Endothelial cell of umbilical vein (primary cell): Measurements from ENCODE around the gene TAF10. TPM values are rescaled to one million over a fixed set of nuclear protein-coding genes. Genes with fewer than 3 reads are reported as not detected.

Experiments
- BruUV-seq: library from RNA; stranded (reverse); fragments of 400-500 nt; replicated peaks from 2 replicates; lab custom pipeline; 2021; lab: Mats Ljungman, UMichigan
- CTCF ChIA-PET: fragments of 300-600, 350-600 bp; sonication (Branson Sonifier 250); formaldehyde crosslinking; loops from one replicate; lab custom pipeline; 2021; ENCODE audit warnings: antibody characterized with exemption, inconsistent platforms; lab: Charles Lee
- POLR2A ChIA-PET: fragments of 300-600, 350-600 bp; sonication (Branson Sonifier 250); formaldehyde crosslinking; loops from one replicate; lab custom pipeline; 2021; ENCODE audit warnings: antibody characterized with exemption, inconsistent platforms; lab: Charles Lee
- DNase-seq: peaks from one replicate; pipeline ENCODE4 v3.0.0-alpha.2; 2011; ENCODE audit warnings: low read depth, low spot score
- FAIRE-seq: peaks from 2 replicates; lab custom pipeline; 2011; peaks lifted over from hg19 to GRCh38; lab: Jason Lieb, UNC
- H2AFZ ChIP-seq: 2 replicates; pipeline ENCODE4 v1.6.0; 2012; ENCODE audit warnings: low read depth, low read length, control low read depth, inconsistent platforms
- H3K27ac ChIP-seq: 2 replicates; pipeline ENCODE4 v1.5.1; 2011; ENCODE audit warnings: low read depth, mild to moderate bottlenecking, control low read depth, low read length, moderate library complexity; ENCODE audit not compliant: insufficient read depth
- H3K27me3 ChIP-seq, 2 experiments: 2 replicates each; pipeline versions ENCODE4 v1.6.0 to v1.6.1; 2011; ENCODE audit warnings: low read length in 2 of 2, mixed read lengths in 1 of 2; ENCODE audit not compliant: control insufficient read depth in 2 of 2, insufficient read depth in 2 of 2
- H3K36me3 ChIP-seq, 2 experiments: 2 replicates in 1 of 2; 3 replicates in 1 of 2; pipeline ENCODE4 v1.5.1; 2011; ENCODE audit warnings: low read length in 2 of 2, mild to moderate bottlenecking in 1 of 2, moderate library complexity in 1 of 2; ENCODE audit not compliant: control insufficient read depth in 2 of 2, insufficient read depth in 2 of 2; ENCODE audit errors: extremely low read depth in 1 of 2
- H3K4me1 ChIP-seq: 3 replicates; pipeline ENCODE4 v1.5.1; 2011; ENCODE audit warnings: mild to moderate bottlenecking, low read length; ENCODE audit not compliant: control insufficient read depth, insufficient read depth; ENCODE audit errors: extremely low read depth
- H3K4me2 ChIP-seq: 2 replicates; pipeline ENCODE4 v1.6.1; 2011; ENCODE audit warnings: low read length, control low read depth, mixed read lengths; ENCODE audit not compliant: insufficient read depth
- H3K4me3 ChIP-seq, 3 experiments: fragments of 200-600 bp in 1 of 3; sonication (generic), shearing (Covaris generic) in 1 of 3; replicated peaks in 1 of 3; 2 replicates each; pipeline ENCODE4 v1.5.1; 2011 to 2016; ENCODE audit warnings: control low read depth in 3 of 3, low read length in 3 of 3, mild to moderate bottlenecking in 2 of 3, inconsistent platforms in 1 of 3, low read depth in 1 of 3, moderate library complexity in 1 of 3; ENCODE audit not compliant: insufficient read depth in 1 of 3
- H3K79me2 ChIP-seq: 2 replicates; pipeline ENCODE4 v1.6.0; 2012; ENCODE audit warnings: low read length, inconsistent platforms; ENCODE audit not compliant: control insufficient read depth, insufficient read depth
- H3K9ac ChIP-seq: replicated peaks from 2 replicates; pipeline ENCODE3; 2011; ENCODE audit warnings: low read length, control low read depth; ENCODE audit not compliant: insufficient read depth; ENCODE audit errors: extremely low read depth
- H3K9me1 ChIP-seq: replicated peaks from 3 replicates; pipeline ENCODE4 v1.6.0; 2011; ENCODE audit warnings: mild to moderate bottlenecking, low read length; ENCODE audit not compliant: control insufficient read depth, insufficient read depth; ENCODE audit errors: extremely low read depth
- H3K9me3 ChIP-seq: replicated peaks from 2 replicates; pipeline ENCODE4 v1.5.1; 2012; ENCODE audit warnings: low read length, inconsistent platforms; ENCODE audit not compliant: control insufficient read depth, insufficient read depth
- H4K20me1 ChIP-seq: replicated peaks from 2 replicates; pipeline ENCODE3; 2011; ENCODE audit warnings: mild to moderate bottlenecking, low read length; ENCODE audit not compliant: control insufficient read depth, insufficient read depth; ENCODE audit errors: extremely low read depth
- CTCF ChIP-seq, 2 donors: IDR thresholded peaks; 1 replicate in 1 of 2; 2 replicates in 1 of 2; pipeline ENCODE4 v1.5.1; 2011; ENCODE audit warnings: low read length in 2 of 2, mild to moderate bottlenecking in 2 of 2, moderate library complexity in 2 of 2, control low read depth in 1 of 2, inconsistent platforms in 1 of 2, low read depth in 1 of 2; ENCODE audit not compliant: insufficient read depth in 1 of 2; ENCODE audit errors: extremely low read depth in 1 of 2
- EZH2 ChIP-seq: IDR thresholded peaks from 2 replicates; pipeline ENCODE4 v1.6.1; 2012; ENCODE audit warnings: borderline replicate concordance, low read depth, mild to moderate bottlenecking, moderate library complexity, low read length, inconsistent platforms; ENCODE audit not compliant: severe bottlenecking
- FOS ChIP-seq: IDR thresholded peaks from 2 replicates; pipeline ENCODE4 v1.6.1; 2011; ENCODE audit warnings: mild to moderate bottlenecking, low read length, moderate library complexity, borderline replicate concordance; ENCODE audit not compliant: insufficient read depth
- GATA2 ChIP-seq: IDR thresholded peaks from 2 replicates; pipeline ENCODE4 v1.7.0; 2011; ENCODE audit warnings: low read depth, mild to moderate bottlenecking, moderate library complexity, mixed read lengths, low read length; ENCODE audit not compliant: insufficient read length, insufficient read depth
- JUN ChIP-seq: IDR thresholded peaks from 2 replicates; pipeline ENCODE4 v1.6.1; 2011; ENCODE audit warnings: borderline replicate concordance, low read depth; ENCODE audit not compliant: insufficient read length, insufficient read depth
- MAX ChIP-seq: IDR thresholded peaks from 2 replicates; pipeline ENCODE4 v1.6.1; 2011; ENCODE audit not compliant: insufficient read depth, insufficient read length
- MYC ChIP-seq: IDR thresholded peaks from one replicate; pipeline ENCODE4 v1.6.1; 2011; ENCODE audit warnings: mild to moderate bottlenecking, low read depth, low read length
- POLR2A ChIP-seq: IDR thresholded peaks from 2 replicates; pipeline ENCODE4 v1.6.1; 2012; ENCODE audit warnings: low read depth, mild to moderate bottlenecking, control low read depth, low read length
- POLR2AphosphoS5 ChIP-seq: IDR thresholded peaks from 2 replicates; pipeline ENCODE4 v1.6.1; 2012; ENCODE audit warnings: low read depth, mild to moderate bottlenecking, control low read depth, low read length, moderate library complexity; ENCODE audit not compliant: insufficient read depth
- dilution Hi-C: fragments of 300-500 bp; cut with MboI; formaldehyde crosslinking; loops from one replicate; pipeline ENCODE4 v1.15.0; 2019; ENCODE audit warnings: low sequenced_read_pairs; ENCODE audit not compliant: extremely low pct_ligation_motif_present
- intact Hi-C: fragments of 100-400 bp; cut with micrococcal nuclease; formaldehyde crosslinking; loops from one replicate; pipeline ENCODE4 v1.10.0; 2022
- polyA plus RNA-seq, 4 experiments: library from polyadenylated mRNA; depleted of rRNA in 3 of 4; stranded (reverse) in 3 of 4; unstranded in 1 of 4; fragments of >200 nt; gene quantifications; 2 replicates each; pipeline versions ENCODE4 v1.2.1 to v1.2.3, GENCODE V29; 2011 to 2012; ENCODE audit warnings: missing spikeins in 1 of 4
- total RNA-seq: library from RNA; stranded (reverse); gene quantifications from 2 replicates; pipeline ENCODE4 v1.2.3, GENCODE V29; 2021

Gene TAF10
- total and polyA plus RNA-seq, 2 donors (not counting 3 experiments of a cell fraction or from before 2014, with no cell fraction given): 86.2 to 149 TPM

- no peak overlapping the region for H3K4me3 ChIP-seq
- H2AFZ ChIP-seq: no peak overlapping the region
- POLR2A ChIA-PET: no interaction called here
- H3K36me3 ChIP-seq: no peaks in the 10 kb centered on the region
- H3K27ac ChIP-seq: no peak overlapping the region
- intact Hi-C loops (loop anchor here (2.0 kb wide), 1 partner anchor 16 kb away; no protein-coding TSS in a partner anchor), dilution Hi-C loops (no loop called here)
- no peak for TF ChIP-seq FOS
- TF ChIP-seq CTCF (IDR thresholded peaks at IDR 0.05; ENCODE audit: extremely low read depth in 1 of 2, insufficient read depth in 1 of 2, low read depth in 1 of 2, low read length in 2 of 2): no peak
- TF ChIP-seq MYC: no peak
- no peak for TF ChIP-seq JUN
- no peak for TF ChIP-seq POLR2AphosphoS5
- no peak for TF ChIP-seq POLR2A
- TF ChIP-seq GATA2: no peak
- no peak for TF ChIP-seq EZH2
- no peak for TF ChIP-seq MAX
- H3K9me3 ChIP-seq: no peaks in the 10 kb centered on the region
- BruUV-seq: no TSS peak
- DNase-seq (no peak), FAIRE-seq (peak; percentile 35)
- no peaks in the 10 kb centered on the region for H3K27me3 ChIP-seq
- H4K20me1 ChIP-seq: no peaks in the 10 kb centered on the region
- peaks cover 33% of the 10 kb centered on the region for H3K4me1 ChIP-seq
- peaks cover 2% of the 10 kb centered on the region for H3K79me2 ChIP-seq
- no peak overlapping the region for H3K9ac ChIP-seq
- H3K4me2 ChIP-seq: no peak overlapping the region
- CTCF ChIA-PET: no interaction called here
- H3K9me1 ChIP-seq: no peaks in the 10 kb centered on the region
Observed at GRCh38 chr11:6650980-6651379, 39.0 kb upstream of the TAF10 start.
